Endothelial cell of umbilical vein (primary cell): Measurements from ENCODE around the gene PLA2G2D.

ENCODE experiments used
- CTCF ChIP-seq, 2 donors: IDR thresholded peaks; 1 replicate in 1 of 2; 2 replicates in 1 of 2; pipeline ENCODE4 v1.5.1; 2011; ENCODE audit warnings: low read length in 2 of 2, mild to moderate bottlenecking in 2 of 2, moderate library complexity in 2 of 2, control low read depth in 1 of 2, inconsistent platforms in 1 of 2, low read depth in 1 of 2; ENCODE audit not compliant: insufficient read depth in 1 of 2; ENCODE audit errors: extremely low read depth in 1 of 2
- EZH2 ChIP-seq: IDR thresholded peaks from 2 replicates; pipeline ENCODE4 v1.6.1; 2012; ENCODE audit warnings: borderline replicate concordance, low read depth, mild to moderate bottlenecking, moderate library complexity, low read length, inconsistent platforms; ENCODE audit not compliant: severe bottlenecking
- FOS ChIP-seq: IDR thresholded peaks from 2 replicates; pipeline ENCODE4 v1.6.1; 2011; ENCODE audit warnings: mild to moderate bottlenecking, low read length, moderate library complexity, borderline replicate concordance; ENCODE audit not compliant: insufficient read depth
- GATA2 ChIP-seq: IDR thresholded peaks from 2 replicates; pipeline ENCODE4 v1.7.0; 2011; ENCODE audit warnings: low read depth, mild to moderate bottlenecking, moderate library complexity, mixed read lengths, low read length; ENCODE audit not compliant: insufficient read length, insufficient read depth
- MAX ChIP-seq: IDR thresholded peaks from 2 replicates; pipeline ENCODE4 v1.6.1; 2011; ENCODE audit not compliant: insufficient read depth, insufficient read length
- MYC ChIP-seq: IDR thresholded peaks from one replicate; pipeline ENCODE4 v1.6.1; 2011; ENCODE audit warnings: mild to moderate bottlenecking, low read depth, low read length
- POLR2A ChIP-seq: IDR thresholded peaks from 2 replicates; pipeline ENCODE4 v1.6.1; 2012; ENCODE audit warnings: low read depth, mild to moderate bottlenecking, control low read depth, low read length
- POLR2AphosphoS5 ChIP-seq: IDR thresholded peaks from 2 replicates; pipeline ENCODE4 v1.6.1; 2012; ENCODE audit warnings: low read depth, mild to moderate bottlenecking, control low read depth, low read length, moderate library complexity; ENCODE audit not compliant: insufficient read depth

GRCh38 chr1:20107796-20108195, 11.5 kb downstream of the PLA2G2D start:
- TF ChIP-seq MYC = no peak
- no peak for TF ChIP-seq CTCF (IDR thresholded peaks at IDR 0.05; ENCODE audit: extremely low read depth in 1 of 2, insufficient read depth in 1 of 2, low read depth in 1 of 2, low read length in 2 of 2)
- TF ChIP-seq POLR2AphosphoS5 = no peak
- no peak for TF ChIP-seq MAX
- TF ChIP-seq EZH2 = no peak
- TF ChIP-seq GATA2 = no peak
- TF ChIP-seq FOS = no peak
- TF ChIP-seq POLR2A = no peak
